Endothelial cell of umbilical vein (primary cell): ENCODE results near the gene LRRC59.

Source experiments
- CTCF ChIP-seq, 2 donors: IDR thresholded peaks; 1 replicate in 1 of 2; 2 replicates in 1 of 2; pipeline ENCODE4 v1.5.1; 2011; ENCODE audit warnings: low read length in 2 of 2, mild to moderate bottlenecking in 2 of 2, moderate library complexity in 2 of 2, control low read depth in 1 of 2, inconsistent platforms in 1 of 2, low read depth in 1 of 2; ENCODE audit not compliant: insufficient read depth in 1 of 2; ENCODE audit errors: extremely low read depth in 1 of 2
- EZH2 ChIP-seq: IDR thresholded peaks from 2 replicates; pipeline ENCODE4 v1.6.1; 2012; ENCODE audit warnings: borderline replicate concordance, low read depth, mild to moderate bottlenecking, moderate library complexity, low read length, inconsistent platforms; ENCODE audit not compliant: severe bottlenecking
- GATA2 ChIP-seq: IDR thresholded peaks from 2 replicates; pipeline ENCODE4 v1.7.0; 2011; ENCODE audit warnings: low read depth, mild to moderate bottlenecking, moderate library complexity, mixed read lengths, low read length; ENCODE audit not compliant: insufficient read length, insufficient read depth
- JUN ChIP-seq: IDR thresholded peaks from 2 replicates; pipeline ENCODE4 v1.6.1; 2011; ENCODE audit warnings: borderline replicate concordance, low read depth; ENCODE audit not compliant: insufficient read length, insufficient read depth
- MAX ChIP-seq: IDR thresholded peaks from 2 replicates; pipeline ENCODE4 v1.6.1; 2011; ENCODE audit not compliant: insufficient read depth, insufficient read length
- POLR2A ChIP-seq: IDR thresholded peaks from 2 replicates; pipeline ENCODE4 v1.6.1; 2012; ENCODE audit warnings: low read depth, mild to moderate bottlenecking, control low read depth, low read length
- POLR2AphosphoS5 ChIP-seq: IDR thresholded peaks from 2 replicates; pipeline ENCODE4 v1.6.1; 2012; ENCODE audit warnings: low read depth, mild to moderate bottlenecking, control low read depth, low read length, moderate library complexity; ENCODE audit not compliant: insufficient read depth

GRCh38 chr17:50332196-50332595 is 65.1 kb downstream of the LRRC59 start:
- TF ChIP-seq CTCF (IDR thresholded peaks at IDR 0.05; ENCODE audit: extremely low read depth in 1 of 2, insufficient read depth in 1 of 2, low read depth in 1 of 2, low read length in 2 of 2) (no peak), EZH2 (no peak), GATA2 (no peak), JUN (no peak), POLR2A (no peak), POLR2AphosphoS5 (no peak), MAX (no peak)
